HFF-Myc (cell line): Measurements from ENCODE around the gene SHF.
A peak's percentile ranks its signal among the peaks of the same experiment; 100 is the strongest.

Experiments used
- DNase-seq: peaks from one replicate; pipeline ENCODE4 v3.0.0-alpha.2; 2011; ENCODE audit warnings: low read depth; ENCODE audit errors: extremely low read depth
- H3K4me3 ChIP-seq: replicated peaks from 2 replicates; pipeline ENCODE4 v1.5.1; 2011; ENCODE audit warnings: low read depth, mild to moderate bottlenecking, control low read depth, low read length
- CTCF ChIP-seq: IDR thresholded peaks from 2 replicates; pipeline ENCODE4 v1.5.1; 2012; ENCODE audit warnings: mild to moderate bottlenecking, low read depth, low read length, control low read depth; ENCODE audit errors: missing control alignments

SHF gene

GRCh38 chr15:45203182-45203581 is 15.4 kb upstream of the SHF start:
- DNase-seq: no peak
- no peak overlapping the region for H3K4me3 ChIP-seq
- TF ChIP-seq CTCF: no peak

- no peak for TF ChIP-seq CTCF
- no peak for DNase-seq
- no peak overlapping the region for H3K4me3 ChIP-seq
Measured at GRCh38 chr15:45201869-45202268, 14.1 kb upstream of the SHF start.

GRCh38 chr15:45201557-45201859 is 13.7 kb upstream of the SHF start:
- TF ChIP-seq CTCF: no peak
- DNase-seq: no peak
- H3K4me3 ChIP-seq: no peak overlapping the region

GRCh38 chr15:45200799-45201556 is 13.2 kb upstream of the SHF start:
- no peak for TF ChIP-seq CTCF
- H3K4me3 ChIP-seq: peak overlapping the region; percentile 58
- DNase-seq: peak; percentile 60

GRCh38 chr15:45200001-45200798 is 12.4 kb upstream of the SHF start:
- TF ChIP-seq CTCF: no peak
- peak; percentile 95 for DNase-seq

GRCh38 chr15:45199136-45199810 is 11.5 kb upstream of the SHF start:
- H3K4me3 ChIP-seq: peak overlapping the region; percentile 58
- TF ChIP-seq CTCF: no peak
- no peak for DNase-seq

More at GRCh38 chr15:45200001-45200798, 12.4 kb upstream of the SHF start:
- H3K4me3 ChIP-seq: peak overlapping the region; percentile 58
